HepG2 (cell line): ENCODE data around the gene SLC9A8. TPM values are rescaled to one million over a fixed set of nuclear protein-coding genes. Genes with fewer than 3 reads are reported as not detected.
A peak's percentile ranks its signal among the peaks of the same experiment; 100 is the strongest.

ENCODE experiments used
- EHMT2 ChIP-seq: fragments of 200-600 bp; sonication (generic); IDR thresholded peaks from 2 replicates; pipeline ENCODE4 v1.7.0; 2017; ENCODE audit warnings: antibody characterized with exemption, low read depth, low read length, borderline replicate concordance
- ERF ChIP-seq: IDR thresholded peaks from 2 replicates; pipeline ENCODE4 v1.6.1; 2018; ENCODE audit warnings: missing biosample characterization, missing genetic modification reagents
- HMG20B ChIP-seq: conservative IDR thresholded peaks from 2 replicates; pipeline ENCODE4 v1.6.1; 2016; ENCODE audit warnings: missing genetic modification reagents, missing compliant biosample characterization
- HMGA1 ChIP-seq: sonication (generic); formaldehyde crosslinking; conservative IDR thresholded peaks from 2 replicates; pipeline ENCODE4 v1.4.0; 2020; ENCODE audit warnings: missing genetic modification reagents
- MIXL1 ChIP-seq: IDR thresholded peaks from 2 replicates; pipeline ENCODE4 v1.6.1; 2016
- MTA1 ChIP-seq: sonication (generic); formaldehyde crosslinking; IDR thresholded peaks from 2 replicates; pipeline ENCODE4 v1.4.0; 2020; ENCODE audit warnings: missing genetic modification reagents, mild to moderate bottlenecking, borderline replicate concordance
- POLR2A ChIP-seq, 2 experiments: IDR thresholded peaks; 2 replicates each; pipeline ENCODE4 v1.6.1; 2011; ENCODE audit warnings: low read depth in 2 of 2, low read length in 2 of 2, mild to moderate bottlenecking in 1 of 2, moderate library complexity in 1 of 2; ENCODE audit not compliant: insufficient read depth in 1 of 2
- SOX13 ChIP-seq, 3 experiments: fragments of 450-650 bp in 1 of 3; sonication (generic) in 1 of 3; formaldehyde crosslinking in 1 of 3; IDR thresholded peaks in 2 of 3; conservative IDR thresholded peaks in 1 of 3; 2 replicates each; pipeline versions ENCODE4 v1.5.0 to v1.6.1; 2016 to 2020; ENCODE audit warnings: antibody characterized with exemption in 1 of 3, mild to moderate bottlenecking in 1 of 3, missing compliant biosample characterization in 1 of 3, missing genetic modification reagents in 1 of 3, moderate library complexity in 1 of 3
- SRSF1 ChIP-seq: fragments of 200-400 bp; formaldehyde crosslinking; optimal IDR thresholded peaks from 2 replicates; pipeline ENCODE3; 2017; ENCODE audit warnings: mild to moderate bottlenecking, low read depth, low read length, moderate library complexity
- WIZ ChIP-seq: sonication (generic); formaldehyde crosslinking; IDR thresholded peaks from 2 replicates; pipeline ENCODE4 v1.5.1; 2020; ENCODE audit warnings: mild to moderate bottlenecking, missing genetic modification reagents
- YY1 ChIP-seq: IDR thresholded peaks from 2 replicates; pipeline ENCODE4 v1.6.1; 2011; ENCODE audit warnings: low read length, low read depth, moderate library complexity, mild to moderate bottlenecking; ENCODE audit not compliant: insufficient read depth, insufficient replicate concordance
- ZEB1 ChIP-seq: IDR thresholded peaks from 2 replicates; pipeline ENCODE4 v1.6.1; 2012; ENCODE audit warnings: mild to moderate bottlenecking, low read depth, inconsistent platforms; ENCODE audit not compliant: insufficient replicate concordance
- ZMYM2 ChIP-seq: sonication (generic); formaldehyde crosslinking; IDR thresholded peaks from 2 replicates; pipeline ENCODE4 v1.8.0; 2022; ENCODE audit warnings: mild to moderate bottlenecking, missing genetic modification reagents
- ZNF446 ChIP-seq: sonication (generic); formaldehyde crosslinking; IDR thresholded peaks from 2 replicates; pipeline ENCODE4 v1.5.0; 2020; ENCODE audit warnings: mild to moderate bottlenecking, missing genetic modification reagents
- polyA plus RNA-seq, 8 experiments: library from polyadenylated mRNA; depleted of rRNA in 3 of 8; stranded (reverse) in 7 of 8; unstranded in 1 of 8; fragments of >200 nt; fragmentation: Illumina TruSeq in 4 of 8; extraction: Trizol in 4 of 8; gene quantifications; 2 replicates each; pipeline versions ENCODE4 v1.2.1 to v1.2.3, GENCODE V29; 2011 to 2016; ENCODE audit warnings: low read depth in 4 of 8, missing spikeins in 1 of 8, mixed read lengths in 1 of 8; ENCODE audit not compliant: insufficient read depth in 1 of 8
- total RNA-seq, 5 experiments: library from RNA; depleted of rRNA; stranded (reverse); fragments of >200 nt; fragmentation: Illumina TruSeq; extraction: Trizol; gene quantifications; 2 replicates each; pipeline ENCODE4 v1.2.3, GENCODE V29; 2016; ENCODE audit warnings: low read depth in 1 of 5
- TF ChIP-seq, protein P1 (sequence below): sonication (generic); formaldehyde crosslinking; IDR thresholded peaks from 2 replicates; pipeline ENCODE4 v1.9.0; 2022; ENCODE audit warnings: low read depth, missing genetic modification reagents
- TF ChIP-seq, protein P2 (sequence below): sonication (generic); formaldehyde crosslinking; IDR thresholded peaks from 2 replicates; pipeline ENCODE4 v1.4.0; 2020; ENCODE audit warnings: missing genetic modification reagents, mild to moderate bottlenecking, borderline replicate concordance
- TF ChIP-seq, protein P3 (sequence below): sonication (generic); formaldehyde crosslinking; IDR thresholded peaks from 2 replicates; pipeline ENCODE4 v1.4.0; 2020; ENCODE audit warnings: mild to moderate bottlenecking, missing genetic modification reagents
- TF ChIP-seq, protein P4 (sequence below): sonication (generic); formaldehyde crosslinking; IDR thresholded peaks from 2 replicates; pipeline ENCODE4 v1.5.1; 2020; ENCODE audit warnings: missing genetic modification reagents, mild to moderate bottlenecking, borderline replicate concordance

Gene SLC9A8
- total and polyA plus RNA-seq, 2 of the 13 experiments (the other 11 are each of a cell fraction or from before 2014, with no cell fraction given): 4.1 to 7.4 TPM

DNA sequence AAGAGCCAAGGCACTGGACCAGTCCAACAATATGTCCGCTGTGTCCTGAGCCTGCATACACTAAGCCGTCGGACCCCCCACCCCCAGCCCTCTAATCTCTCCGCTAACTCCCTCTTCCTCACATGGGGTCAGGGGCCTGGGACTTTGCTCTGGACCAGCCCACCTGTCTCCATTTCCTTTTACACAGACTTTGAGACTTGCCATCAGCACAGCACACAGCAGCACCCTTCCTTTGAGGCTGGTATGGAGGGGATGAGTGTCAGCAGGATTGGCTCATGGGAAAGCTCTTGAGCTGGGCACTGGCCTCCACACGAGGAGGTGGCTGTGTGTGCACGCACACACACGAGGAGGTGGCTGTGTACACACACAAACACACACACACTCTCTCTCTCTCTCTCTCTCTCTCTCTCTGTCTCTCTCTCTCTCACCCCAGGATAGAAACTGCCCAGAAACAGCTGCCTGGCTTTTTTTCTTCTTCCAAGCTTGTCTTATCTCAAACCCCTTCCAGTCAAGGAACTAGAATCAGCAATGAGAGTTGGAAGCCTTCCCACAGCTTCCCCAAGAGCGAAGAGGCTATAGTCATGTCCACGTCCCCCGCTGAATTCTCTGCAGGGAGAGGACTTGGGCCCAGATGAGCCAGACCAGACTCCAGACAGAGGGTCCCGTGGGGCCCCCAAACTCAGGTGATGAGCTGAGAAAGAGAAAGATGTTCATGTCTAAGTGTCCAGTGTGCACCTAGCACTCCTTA lies 18.6 kb downstream of the SLC9A8 start (continued):
- TF ChIP-seq SRSF1 (peak; percentile 29), MIXL1 (CRISPR knock-in tag) (0 out of 2 replicates have a peak, but pooled peaks have one; percentile 48), ERF (CRISPR knock-in tag) (no peak), POLR2A (IDR thresholded peaks at IDR 0.05; ENCODE audit: insufficient read depth in 1 of 2, low read depth in 2 of 2, low read length in 2 of 2) (0 out of 4 replicates have a peak, but pooled peaks of 1 of the 2 experiments have one; percentile 22), HMG20B (CRISPR knock-in tag) (no peak), MTA1 (CRISPR knock-in tag) (0 out of 2 replicates have a peak, but pooled peaks have one; percentile 82), ZMYM2 (CRISPR knock-in tag) (peak; percentile 92), HMGA1 (CRISPR knock-in tag) (no peak), ZNF446 (0 out of 2 replicates have a peak, but pooled peaks have one; percentile 32), WIZ (peak; percentile 50; the same call in 1 of the 2 replicates), EHMT2 (0 out of 2 replicates have a peak, but pooled peaks have one; percentile 44), ZEB1 (no peak), YY1 (peak; percentile 74), SOX13 (IDR thresholded peaks at IDR 0.05) (peak; percentile 14; the same call in 1 of the 2 replicates), SOX13 (CRISPR knock-in tag; conservative IDR thresholded peaks at IDR 0.05 in 1 of 2, IDR thresholded peaks at IDR 0.05 in 1 of 2) (no peak)
- TF ChIP-seq, protein P1, sequence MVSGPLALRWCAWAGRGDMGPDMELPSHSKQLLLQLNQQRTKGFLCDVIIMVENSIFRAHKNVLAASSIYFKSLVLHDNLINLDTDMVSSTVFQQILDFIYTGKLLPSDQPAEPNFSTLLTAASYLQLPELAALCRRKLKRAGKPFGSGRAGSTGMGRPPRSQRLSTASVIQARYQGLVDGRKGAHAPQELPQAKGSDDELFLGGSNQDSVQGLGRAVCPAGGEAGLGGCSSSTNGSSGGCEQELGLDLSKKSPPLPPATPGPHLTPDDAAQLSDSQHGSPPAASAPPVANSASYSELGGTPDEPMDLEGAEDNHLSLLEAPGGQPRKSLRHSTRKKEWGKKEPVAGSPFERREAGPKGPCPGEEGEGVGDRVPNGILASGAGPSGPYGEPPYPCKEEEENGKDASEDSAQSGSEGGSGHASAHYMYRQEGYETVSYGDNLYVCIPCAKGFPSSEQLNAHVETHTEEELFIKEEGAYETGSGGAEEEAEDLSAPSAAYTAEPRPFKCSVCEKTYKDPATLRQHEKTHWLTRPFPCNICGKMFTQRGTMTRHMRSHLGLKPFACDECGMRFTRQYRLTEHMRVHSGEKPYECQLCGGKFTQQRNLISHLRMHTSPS (CRISPR knock-in tag): peak; percentile 58; the same call in 1 of the 2 replicates
- TF ChIP-seq, protein P2, sequence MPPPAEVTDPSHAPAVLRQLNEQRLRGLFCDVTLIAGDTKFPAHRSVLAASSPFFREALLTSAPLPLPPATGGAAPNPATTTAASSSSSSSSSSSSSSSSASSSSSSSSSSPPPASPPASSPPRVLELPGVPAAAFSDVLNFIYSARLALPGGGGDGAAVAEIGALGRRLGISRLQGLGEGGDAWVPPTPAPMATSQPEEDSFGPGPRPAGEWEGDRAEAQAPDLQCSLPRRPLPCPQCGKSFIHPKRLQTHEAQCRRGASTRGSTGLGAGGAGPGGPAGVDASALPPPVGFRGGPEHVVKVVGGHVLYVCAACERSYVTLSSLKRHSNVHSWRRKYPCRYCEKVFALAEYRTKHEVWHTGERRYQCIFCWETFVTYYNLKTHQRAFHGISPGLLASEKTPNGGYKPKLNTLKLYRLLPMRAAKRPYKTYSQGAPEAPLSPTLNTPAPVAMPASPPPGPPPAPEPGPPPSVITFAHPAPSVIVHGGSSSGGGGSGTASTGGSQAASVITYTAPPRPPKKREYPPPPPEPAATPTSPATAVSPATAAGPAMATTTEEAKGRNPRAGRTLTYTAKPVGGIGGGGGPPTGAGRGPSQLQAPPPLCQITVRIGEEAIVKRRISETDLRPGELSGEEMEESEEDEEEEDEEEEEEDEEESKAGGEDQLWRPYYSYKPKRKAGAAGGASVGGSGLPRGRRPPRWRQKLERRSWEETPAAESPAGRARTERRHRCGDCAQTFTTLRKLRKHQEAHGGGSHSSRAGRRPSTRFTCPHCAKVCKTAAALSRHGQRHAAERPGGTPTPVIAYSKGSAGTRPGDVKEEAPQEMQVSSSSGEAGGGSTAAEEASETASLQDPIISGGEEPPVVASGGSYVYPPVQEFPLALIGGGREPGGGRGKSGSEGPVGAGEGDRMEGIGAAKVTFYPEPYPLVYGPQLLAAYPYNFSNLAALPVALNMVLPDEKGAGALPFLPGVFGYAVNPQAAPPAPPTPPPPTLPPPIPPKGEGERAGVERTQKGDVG (CRISPR knock-in tag): peak; percentile 78; the same call in 1 of the 2 replicates
- TF ChIP-seq, protein P3, sequence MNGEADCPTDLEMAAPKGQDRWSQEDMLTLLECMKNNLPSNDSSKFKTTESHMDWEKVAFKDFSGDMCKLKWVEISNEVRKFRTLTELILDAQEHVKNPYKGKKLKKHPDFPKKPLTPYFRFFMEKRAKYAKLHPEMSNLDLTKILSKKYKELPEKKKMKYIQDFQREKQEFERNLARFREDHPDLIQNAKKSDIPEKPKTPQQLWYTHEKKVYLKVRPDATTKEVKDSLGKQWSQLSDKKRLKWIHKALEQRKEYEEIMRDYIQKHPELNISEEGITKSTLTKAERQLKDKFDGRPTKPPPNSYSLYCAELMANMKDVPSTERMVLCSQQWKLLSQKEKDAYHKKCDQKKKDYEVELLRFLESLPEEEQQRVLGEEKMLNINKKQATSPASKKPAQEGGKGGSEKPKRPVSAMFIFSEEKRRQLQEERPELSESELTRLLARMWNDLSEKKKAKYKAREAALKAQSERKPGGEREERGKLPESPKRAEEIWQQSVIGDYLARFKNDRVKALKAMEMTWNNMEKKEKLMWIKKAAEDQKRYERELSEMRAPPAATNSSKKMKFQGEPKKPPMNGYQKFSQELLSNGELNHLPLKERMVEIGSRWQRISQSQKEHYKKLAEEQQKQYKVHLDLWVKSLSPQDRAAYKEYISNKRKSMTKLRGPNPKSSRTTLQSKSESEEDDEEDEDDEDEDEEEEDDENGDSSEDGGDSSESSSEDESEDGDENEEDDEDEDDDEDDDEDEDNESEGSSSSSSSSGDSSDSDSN (CRISPR knock-in tag): peak; percentile 37; the same call in 1 of the 2 replicates
- TF ChIP-seq, protein P4, sequence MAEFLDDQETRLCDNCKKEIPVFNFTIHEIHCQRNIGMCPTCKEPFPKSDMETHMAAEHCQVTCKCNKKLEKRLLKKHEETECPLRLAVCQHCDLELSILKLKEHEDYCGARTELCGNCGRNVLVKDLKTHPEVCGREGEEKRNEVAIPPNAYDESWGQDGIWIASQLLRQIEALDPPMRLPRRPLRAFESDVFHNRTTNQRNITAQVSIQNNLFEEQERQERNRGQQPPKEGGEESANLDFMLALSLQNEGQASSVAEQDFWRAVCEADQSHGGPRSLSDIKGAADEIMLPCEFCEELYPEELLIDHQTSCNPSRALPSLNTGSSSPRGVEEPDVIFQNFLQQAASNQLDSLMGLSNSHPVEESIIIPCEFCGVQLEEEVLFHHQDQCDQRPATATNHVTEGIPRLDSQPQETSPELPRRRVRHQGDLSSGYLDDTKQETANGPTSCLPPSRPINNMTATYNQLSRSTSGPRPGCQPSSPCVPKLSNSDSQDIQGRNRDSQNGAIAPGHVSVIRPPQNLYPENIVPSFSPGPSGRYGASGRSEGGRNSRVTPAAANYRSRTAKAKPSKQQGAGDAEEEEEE (CRISPR knock-in tag): 0 out of 2 replicates have a peak, but pooled peaks have one; percentile 44
